ENCODE measurements around the gene LCTL. TPM values are rescaled to one million over a fixed set of nuclear protein-coding genes. Genes with fewer than 3 reads are reported as not detected.

LCTL gene
- total RNA-seq, 2 donors from 2014 or later, result not detected

- ATAC-seq (no peak), DNase-seq (no peak)
- no peaks in the 10 kb centered on the region for H3K36me3 ChIP-seq (replicated peaks in 1 of 2; ENCODE audit: insufficient read depth in 1 of 2, low read depth in 2 of 2)
- H3K27ac ChIP-seq, result no peak overlapping the region
- intact Hi-C loops (cut with DNase I), result no loop called here
- 85 to 90% methylated on average over 11 to 18 of the region's 18 CpGs for WGBS, 2 donors
- H3K27me3 ChIP-seq, result no peaks in the 10 kb centered on the region
- no peaks in the 10 kb centered on the region for H3K9me3 ChIP-seq
- no peaks in the 10 kb centered on the region for H3K4me1 ChIP-seq
- TF ChIP-seq CTCF (IDR thresholded peaks at IDR 0.05) (no peak), POLR2A (IDR thresholded peaks at IDR 0.05) (no peak)
- no peak overlapping the region for H3K4me3 ChIP-seq
These were observed 1.4 kb downstream of the LCTL start for GRCh38 chr15:66564136-66565041.

GRCh38 chr15:66563566-66564110 is 2.2 kb downstream of the LCTL start:
- no peaks in the 10 kb centered on the region for H3K27me3 ChIP-seq
- WGBS, 2 donors, result 89 to 90% methylated on average over 10 to 13 of the region's 13 CpGs
- H3K36me3 ChIP-seq (replicated peaks in 1 of 2; ENCODE audit: insufficient read depth in 1 of 2, low read depth in 2 of 2), result no peaks in the 10 kb centered on the region
- no peaks in the 10 kb centered on the region for H3K9me3 ChIP-seq
- H3K27ac ChIP-seq, result no peak overlapping the region
- DNase-seq (no peak), ATAC-seq (no peak)
- no peaks in the 10 kb centered on the region for H3K4me1 ChIP-seq
- intact Hi-C loops (cut with DNase I), result no loop called here
- no peak for TF ChIP-seq CTCF (IDR thresholded peaks at IDR 0.05)
- TF ChIP-seq POLR2A (IDR thresholded peaks at IDR 0.05), result no peak
- no peak overlapping the region for H3K4me3 ChIP-seq

GRCh38 chr15:66563126-66563525 is 2.7 kb downstream of the LCTL start:
- intact Hi-C loops (cut with DNase I), result no loop called here
- no peaks in the 10 kb centered on the region for H3K9me3 ChIP-seq
- no peaks in the 10 kb centered on the region for H3K36me3 ChIP-seq (replicated peaks in 1 of 2; ENCODE audit: insufficient read depth in 1 of 2, low read depth in 2 of 2)
- DNase-seq (no peak), ATAC-seq (no peak)
- 88 to 90% methylated on average over 4 of the region's 4 CpGs for WGBS, 2 donors
- TF ChIP-seq CTCF (IDR thresholded peaks at IDR 0.05), result no peak
- TF ChIP-seq POLR2A (IDR thresholded peaks at IDR 0.05), result no peak
- H3K27ac ChIP-seq, result no peak overlapping the region
- H3K27me3 ChIP-seq, result no peaks in the 10 kb centered on the region
- H3K4me3 ChIP-seq, result no peak overlapping the region
- H3K4me1 ChIP-seq, result no peaks in the 10 kb centered on the region

GRCh38 chr15:66560856-66561525 is 4.8 kb downstream of the LCTL start:
- no peaks in the 10 kb centered on the region for H3K9me3 ChIP-seq
- no peaks in the 10 kb centered on the region for H3K36me3 ChIP-seq (replicated peaks in 1 of 2; ENCODE audit: insufficient read depth in 1 of 2, low read depth in 2 of 2)
- WGBS, 2 donors, result 77 to 83% methylated on average over 12 to 18 of the region's 18 CpGs
- H3K4me1 ChIP-seq, result no peaks in the 10 kb centered on the region
- no peak overlapping the region for H3K27ac ChIP-seq
- no peak for DNase-seq
- no peaks in the 10 kb centered on the region for H3K27me3 ChIP-seq
- intact Hi-C loops (cut with DNase I), result no loop called here
- no peak overlapping the region for H3K4me3 ChIP-seq
- no peak for ATAC-seq
- TF ChIP-seq POLR2A (IDR thresholded peaks at IDR 0.05) (no peak), CTCF (IDR thresholded peaks at IDR 0.05) (no peak)
